NAMALWA (cell line): Measurements from ENCODE around the gene IGIP.

Source experiments
- DNase-seq: peaks from one replicate; pipeline ENCODE4 v3.0.0-alpha.2; 2015; ENCODE audit warnings: low spot score

IGIP gene

GRCh38 chr5:140111011-140111858, 14.5 kb upstream of the IGIP start:
- no peak for DNase-seq

- peak; percentile 37 for DNase-seq
These were observed 13.7 kb upstream of the IGIP start for GRCh38 chr5:140111859-140112551.

GRCh38 chr5:140112685-140113179, 13.0 kb upstream of the IGIP start:
- no peak for DNase-seq

GRCh38 chr5:140113180-140113698, 12.5 kb upstream of the IGIP start:
- peak; percentile 53 for DNase-seq

GRCh38 chr5:140113699-140114263, 12.0 kb upstream of the IGIP start, which contains the start of gene PURA:
Gene PURA, plus strand, starts transcription at chr5:140114109. Its CDS starts 73 bp downstream, at chr5:140114182.
- peak; percentile 98 for DNase-seq

GRCh38 chr5:140114341-140115185, 11.2 kb upstream of the IGIP start:
- peak; percentile 59 for DNase-seq

- no peak for DNase-seq
These were observed 10.6 kb upstream of the IGIP start for GRCh38 chr5:140115186-140115500.

- peak; percentile 34 for DNase-seq
These were observed 9.0 kb upstream of the IGIP start for GRCh38 chr5:140116716-140117115.

- no peak for DNase-seq
These were observed 8.2 kb upstream of the IGIP start for GRCh38 chr5:140117523-140117922.

GRCh38 chr5:140118302-140118936, 7.3 kb upstream of the IGIP start:
- DNase-seq = peak; percentile 31

- DNase-seq = no peak
These were observed 727 bp downstream of the IGIP start for GRCh38 chr5:140126315-140127012.

- no peak for DNase-seq
These were observed 2.6 kb downstream of the IGIP start for GRCh38 chr5:140128376-140128775.

GRCh38 chr5:140130949-140131733, 5.4 kb downstream of the IGIP start:
- no peak for DNase-seq

- no peak for DNase-seq
These were observed 6.3 kb downstream of the IGIP start for GRCh38 chr5:140131967-140132409.

GRCh38 chr5:140133514-140134167, 7.9 kb downstream of the IGIP start:
- DNase-seq = no peak

GRCh38 chr5:140134277-140134935, 8.7 kb downstream of the IGIP start:
- DNase-seq = no peak

- no peak for DNase-seq
These were observed 9.4 kb downstream of the IGIP start for GRCh38 chr5:140135127-140135526.

- DNase-seq = no peak
These were observed 10.9 kb downstream of the IGIP start for GRCh38 chr5:140136624-140137023.

GRCh38 chr5:140140435-140140834, 14.7 kb downstream of the IGIP start:
- DNase-seq = no peak
